GM23338 (cell line): Measurements from ENCODE around the gene GJB3. TPM values are rescaled to one million over a fixed set of nuclear protein-coding genes. Genes with fewer than 3 reads are reported as not detected.

Experiments
- ATAC-seq: fragments of 200-7000 bp; cut with Tn5 transposase; 3 replicates; pipeline ENCODE4 v1.9.1; 2020
- DNase-seq: peaks from one replicate; pipeline ENCODE4 v3.0.0-alpha.2; 2015; ENCODE audit warnings: low spot score
- H2AFZ ChIP-seq: fragments of 200-600 bp; sonication (generic); 2 replicates; pipeline ENCODE4 v1.8.0; 2016; ENCODE audit warnings: antibody characterized with exemption, mild to moderate bottlenecking, moderate library complexity
- H3F3A ChIP-seq: fragments of 200-600 bp; sonication (generic); replicated peaks from 2 replicates; pipeline ENCODE4 v1.8.0; 2017; ENCODE audit warnings: antibody characterized with exemption, mixed run types, low read depth
- H3K27ac ChIP-seq: fragments of 200-600 bp; sonication (generic); 2 replicates; pipeline ENCODE4 v1.6.1; 2016; ENCODE audit warnings: low read depth
- H3K27me3 ChIP-seq: fragments of 200-600 bp; sonication (generic); 2 replicates; pipeline ENCODE4 v1.8.0; 2016; ENCODE audit warnings: mild to moderate bottlenecking, mixed run types, moderate library complexity; ENCODE audit not compliant: insufficient read depth
- H3K36me3 ChIP-seq: fragments of 200-600 bp; sonication (generic); 2 replicates; pipeline ENCODE4 v1.8.0; 2016; ENCODE audit warnings: mild to moderate bottlenecking; ENCODE audit not compliant: insufficient read depth
- H3K4me1 ChIP-seq: fragments of 200-600 bp; sonication (generic); 2 replicates; pipeline ENCODE4 v1.8.0; 2016; ENCODE audit warnings: mild to moderate bottlenecking, moderate library complexity; ENCODE audit not compliant: insufficient read depth
- H3K4me2 ChIP-seq: fragments of 200-600 bp; sonication (generic); 2 replicates; pipeline ENCODE4 v1.7.1; 2017; ENCODE audit warnings: mixed run types
- H3K4me3 ChIP-seq: fragments of 200-600 bp; sonication (generic); 2 replicates; pipeline ENCODE4 v1.6.1; 2016; ENCODE audit warnings: mixed run types
- H3K79me2 ChIP-seq: fragments of 200-600 bp; sonication (generic); replicated peaks from 2 replicates; pipeline ENCODE4 v1.8.0; 2017; ENCODE audit warnings: mild to moderate bottlenecking; ENCODE audit not compliant: insufficient read depth
- H3K9me2 ChIP-seq: fragments of 200-600 bp; sonication (generic); 2 replicates; pipeline ENCODE4 v1.8.0; 2017; ENCODE audit not compliant: insufficient read depth
- H4K20me1 ChIP-seq: fragments of 200-600 bp; sonication (generic); replicated peaks from 2 replicates; pipeline ENCODE4 v1.8.0; 2017; ENCODE audit warnings: mild to moderate bottlenecking; ENCODE audit not compliant: insufficient read depth
- H3K27ac Mint-ChIP-seq: 2 replicates; pipeline ENCODE4 v1.8.0; 2020; ENCODE audit warnings: inconsistent platforms, mild to moderate bottlenecking, moderate library complexity, mixed read lengths
- H3K27me3 Mint-ChIP-seq: 3 replicates; pipeline ENCODE4 v1.8.0; 2022; ENCODE audit warnings: low read depth, mild to moderate bottlenecking, moderate library complexity, mixed read lengths, inconsistent platforms; ENCODE audit not compliant: insufficient read depth, poor library complexity
- H3K36me3 Mint-ChIP-seq: 3 replicates; pipeline ENCODE4 v1.8.0; 2021; ENCODE audit warnings: low read depth, mild to moderate bottlenecking, inconsistent platforms, moderate library complexity, mixed read lengths
- H3K4me1 Mint-ChIP-seq: 3 replicates; pipeline ENCODE4 v1.8.0; 2020; ENCODE audit warnings: mild to moderate bottlenecking, inconsistent platforms, mixed read lengths
- H3K4me3 Mint-ChIP-seq: 3 replicates; pipeline ENCODE4 v1.8.0; 2021; ENCODE audit warnings: moderate library complexity, mild to moderate bottlenecking, inconsistent platforms, mixed read lengths
- H3K9me3 Mint-ChIP-seq: 3 replicates; pipeline ENCODE4 v1.8.0; 2020; ENCODE audit warnings: moderate library complexity, mild to moderate bottlenecking, inconsistent platforms, mixed read lengths
- CREB1 ChIP-seq: fragments of 250-450 bp; sonication (Bioruptor Pico); IDR thresholded peaks from 2 replicates; pipeline ENCODE4 v1.5.0; 2020; ENCODE audit warnings: low read depth, mild to moderate bottlenecking, moderate library complexity
- ETS1 ChIP-seq: IDR thresholded peaks from 2 replicates; pipeline ENCODE4 v1.6.1; 2016; ENCODE audit warnings: antibody characterized with exemption
- EZH2 ChIP-seq: fragments of 200-600 bp; sonication (generic); IDR thresholded peaks from one replicate; pipeline ENCODE4 v1.8.0; 2017; ENCODE audit warnings: antibody characterized with exemption, mild to moderate bottlenecking, low read depth; ENCODE audit not compliant: unreplicated experiment
- EZH2phosphoT487 ChIP-seq: fragments of 200-600 bp; sonication (generic); IDR thresholded peaks from one replicate; pipeline ENCODE4 v1.8.1; 2018; ENCODE audit warnings: antibody characterized with exemption; ENCODE audit not compliant: unreplicated experiment
- JUNB ChIP-seq: IDR thresholded peaks from one replicate; pipeline ENCODE4 v1.6.1; 2016; ENCODE audit warnings: antibody characterized with exemption; ENCODE audit not compliant: unreplicated experiment
- NANOG ChIP-seq: IDR thresholded peaks from 2 replicates; pipeline ENCODE4 v1.6.1; 2016; ENCODE audit warnings: antibody characterized with exemption, borderline replicate concordance
- POLR2AphosphoS5 ChIP-seq: IDR thresholded peaks from 2 replicates; pipeline ENCODE4 v1.6.1; 2016; ENCODE audit warnings: antibody characterized with exemption, low read depth
- STAT1 ChIP-seq: IDR thresholded peaks from one replicate; pipeline ENCODE4 v1.6.1; 2016; ENCODE audit warnings: antibody characterized with exemption; ENCODE audit not compliant: unreplicated experiment
- ZNF114 ChIP-seq: fragments of 250-450 bp; sonication (Bioruptor Pico); IDR thresholded peaks from 2 replicates; pipeline ENCODE4 v1.5.0; 2020; ENCODE audit warnings: mild to moderate bottlenecking, moderate library complexity
- ZNF331 ChIP-seq: fragments of 250-450 bp; sonication (Bioruptor Pico); IDR thresholded peaks from 2 replicates; pipeline ENCODE4 v1.5.0; 2020; ENCODE audit warnings: low read depth, mild to moderate bottlenecking, moderate library complexity
- polyA plus RNA-seq: library from polyadenylated mRNA; unstranded; fragments of >200 nt; fragmentation: Nextera tagmentation; extraction: Ambion mirVana; gene quantifications from 2 replicates; pipeline ENCODE4 v1.2.1, GENCODE V29; 2016
- total RNA-seq: library from RNA; depleted of rRNA; stranded (reverse); fragments of >200 nt; shearing (Covaris generic); gene quantifications from 2 replicates; pipeline ENCODE4 v1.2.3, GENCODE V29; 2014
- TF ChIP-seq, protein P1 (sequence below), 2 experiments: fragments of 200-600 bp in 1 of 2; sonication (generic) in 1 of 2; conservative IDR thresholded peaks; 2 replicates each; pipeline versions ENCODE4 v1.5.1 to v1.6.1; 2016 to 2017; ENCODE audit warnings: antibody characterized with exemption in 2 of 2, low read depth in 2 of 2, mild to moderate bottlenecking in 2 of 2, moderate library complexity in 1 of 2
- TF ChIP-seq, protein P2 (sequence below): IDR thresholded peaks from one replicate; pipeline ENCODE4 v1.6.1; 2018; ENCODE audit warnings: antibody characterized with exemption; ENCODE audit not compliant: unreplicated experiment
- TF ChIP-seq, protein P3 (sequence below): fragments of 250-450 bp; sonication (Bioruptor Pico); IDR thresholded peaks from 2 replicates; pipeline ENCODE4 v1.5.0; 2020; ENCODE audit warnings: mild to moderate bottlenecking, moderate library complexity

Gene GJB3
- total and polyA plus RNA-seq, 2 experiments from 2014 or later: 0.26 to 0.31 TPM

DNA sequence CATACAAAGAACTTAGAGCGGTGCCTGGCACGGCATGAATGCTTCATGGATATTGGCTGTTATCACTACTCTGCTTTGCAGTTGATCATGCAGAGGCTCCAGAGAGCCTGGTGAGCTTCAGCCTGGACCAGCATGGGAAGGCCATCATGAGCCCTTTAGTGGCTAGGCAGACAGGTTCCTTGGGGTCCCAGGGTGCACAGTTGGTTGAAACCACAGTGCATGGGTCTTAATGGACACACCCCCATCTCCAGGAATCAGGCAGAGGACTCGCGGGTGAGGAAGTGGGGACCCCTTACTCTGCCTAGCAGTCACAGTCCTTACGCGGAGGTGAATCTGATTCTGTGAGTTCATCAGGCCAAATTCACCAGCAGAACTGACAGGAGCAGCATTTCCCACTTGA lies 25.1 kb upstream of the GJB3 start:
- ATAC-seq (no peak), DNase-seq (no peak)
- Histone ChIP-seq H3K79me2 (no peaks in the 10 kb centered on the region), H3K9me2 (no peaks in the 10 kb centered on the region), H4K20me1 (no peaks in the 10 kb centered on the region), H3K27ac (no peak overlapping the region), H3K36me3 (no peaks in the 10 kb centered on the region), H3K4me2 (no peak overlapping the region), H3K27me3 (no peaks in the 10 kb centered on the region), H3K4me3 (no peak overlapping the region), H2AFZ (no peak overlapping the region), H3F3A (no peaks in the 10 kb centered on the region), H3K4me1 (no peaks in the 10 kb centered on the region; the same call in 1 of the 2 replicates)
- H3K36me3 Mint-ChIP-seq: no peaks in the 10 kb centered on the region
- H3K4me3 Mint-ChIP-seq: no peak overlapping the region
- peaks cover 10% of the 10 kb centered on the region for H3K27me3 Mint-ChIP-seq
- H3K4me1 Mint-ChIP-seq: peaks cover 9% of the 10 kb centered on the region
- H3K9me3 Mint-ChIP-seq: no peaks in the 10 kb centered on the region
- no peak overlapping the region for H3K27ac Mint-ChIP-seq
- TF ChIP-seq NANOG (no peak), CREB1 (no peak), JUNB (no peak), ETS1 (no peak), EZH2 (no peak), STAT1 (no peak), POLR2AphosphoS5 (no peak), ZNF331 (CRISPR knock-in tag) (no peak), EZH2phosphoT487 (no peak), ZNF114 (CRISPR knock-in tag) (no peak)
- TF ChIP-seq, protein P1, sequence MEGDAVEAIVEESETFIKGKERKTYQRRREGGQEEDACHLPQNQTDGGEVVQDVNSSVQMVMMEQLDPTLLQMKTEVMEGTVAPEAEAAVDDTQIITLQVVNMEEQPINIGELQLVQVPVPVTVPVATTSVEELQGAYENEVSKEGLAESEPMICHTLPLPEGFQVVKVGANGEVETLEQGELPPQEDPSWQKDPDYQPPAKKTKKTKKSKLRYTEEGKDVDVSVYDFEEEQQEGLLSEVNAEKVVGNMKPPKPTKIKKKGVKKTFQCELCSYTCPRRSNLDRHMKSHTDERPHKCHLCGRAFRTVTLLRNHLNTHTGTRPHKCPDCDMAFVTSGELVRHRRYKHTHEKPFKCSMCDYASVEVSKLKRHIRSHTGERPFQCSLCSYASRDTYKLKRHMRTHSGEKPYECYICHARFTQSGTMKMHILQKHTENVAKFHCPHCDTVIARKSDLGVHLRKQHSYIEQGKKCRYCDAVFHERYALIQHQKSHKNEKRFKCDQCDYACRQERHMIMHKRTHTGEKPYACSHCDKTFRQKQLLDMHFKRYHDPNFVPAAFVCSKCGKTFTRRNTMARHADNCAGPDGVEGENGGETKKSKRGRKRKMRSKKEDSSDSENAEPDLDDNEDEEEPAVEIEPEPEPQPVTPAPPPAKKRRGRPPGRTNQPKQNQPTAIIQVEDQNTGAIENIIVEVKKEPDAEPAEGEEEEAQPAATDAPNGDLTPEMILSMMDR (conservative IDR thresholded peaks at IDR 0.05; ENCODE audit: low read depth in 2 of 2): no peak
- TF ChIP-seq, protein P2, sequence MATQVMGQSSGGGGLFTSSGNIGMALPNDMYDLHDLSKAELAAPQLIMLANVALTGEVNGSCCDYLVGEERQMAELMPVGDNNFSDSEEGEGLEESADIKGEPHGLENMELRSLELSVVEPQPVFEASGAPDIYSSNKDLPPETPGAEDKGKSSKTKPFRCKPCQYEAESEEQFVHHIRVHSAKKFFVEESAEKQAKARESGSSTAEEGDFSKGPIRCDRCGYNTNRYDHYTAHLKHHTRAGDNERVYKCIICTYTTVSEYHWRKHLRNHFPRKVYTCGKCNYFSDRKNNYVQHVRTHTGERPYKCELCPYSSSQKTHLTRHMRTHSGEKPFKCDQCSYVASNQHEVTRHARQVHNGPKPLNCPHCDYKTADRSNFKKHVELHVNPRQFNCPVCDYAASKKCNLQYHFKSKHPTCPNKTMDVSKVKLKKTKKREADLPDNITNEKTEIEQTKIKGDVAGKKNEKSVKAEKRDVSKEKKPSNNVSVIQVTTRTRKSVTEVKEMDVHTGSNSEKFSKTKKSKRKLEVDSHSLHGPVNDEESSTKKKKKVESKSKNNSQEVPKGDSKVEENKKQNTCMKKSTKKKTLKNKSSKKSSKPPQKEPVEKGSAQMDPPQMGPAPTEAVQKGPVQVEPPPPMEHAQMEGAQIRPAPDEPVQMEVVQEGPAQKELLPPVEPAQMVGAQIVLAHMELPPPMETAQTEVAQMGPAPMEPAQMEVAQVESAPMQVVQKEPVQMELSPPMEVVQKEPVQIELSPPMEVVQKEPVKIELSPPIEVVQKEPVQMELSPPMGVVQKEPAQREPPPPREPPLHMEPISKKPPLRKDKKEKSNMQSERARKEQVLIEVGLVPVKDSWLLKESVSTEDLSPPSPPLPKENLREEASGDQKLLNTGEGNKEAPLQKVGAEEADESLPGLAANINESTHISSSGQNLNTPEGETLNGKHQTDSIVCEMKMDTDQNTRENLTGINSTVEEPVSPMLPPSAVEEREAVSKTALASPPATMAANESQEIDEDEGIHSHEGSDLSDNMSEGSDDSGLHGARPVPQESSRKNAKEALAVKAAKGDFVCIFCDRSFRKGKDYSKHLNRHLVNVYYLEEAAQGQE: no peak
- TF ChIP-seq, protein P3, sequence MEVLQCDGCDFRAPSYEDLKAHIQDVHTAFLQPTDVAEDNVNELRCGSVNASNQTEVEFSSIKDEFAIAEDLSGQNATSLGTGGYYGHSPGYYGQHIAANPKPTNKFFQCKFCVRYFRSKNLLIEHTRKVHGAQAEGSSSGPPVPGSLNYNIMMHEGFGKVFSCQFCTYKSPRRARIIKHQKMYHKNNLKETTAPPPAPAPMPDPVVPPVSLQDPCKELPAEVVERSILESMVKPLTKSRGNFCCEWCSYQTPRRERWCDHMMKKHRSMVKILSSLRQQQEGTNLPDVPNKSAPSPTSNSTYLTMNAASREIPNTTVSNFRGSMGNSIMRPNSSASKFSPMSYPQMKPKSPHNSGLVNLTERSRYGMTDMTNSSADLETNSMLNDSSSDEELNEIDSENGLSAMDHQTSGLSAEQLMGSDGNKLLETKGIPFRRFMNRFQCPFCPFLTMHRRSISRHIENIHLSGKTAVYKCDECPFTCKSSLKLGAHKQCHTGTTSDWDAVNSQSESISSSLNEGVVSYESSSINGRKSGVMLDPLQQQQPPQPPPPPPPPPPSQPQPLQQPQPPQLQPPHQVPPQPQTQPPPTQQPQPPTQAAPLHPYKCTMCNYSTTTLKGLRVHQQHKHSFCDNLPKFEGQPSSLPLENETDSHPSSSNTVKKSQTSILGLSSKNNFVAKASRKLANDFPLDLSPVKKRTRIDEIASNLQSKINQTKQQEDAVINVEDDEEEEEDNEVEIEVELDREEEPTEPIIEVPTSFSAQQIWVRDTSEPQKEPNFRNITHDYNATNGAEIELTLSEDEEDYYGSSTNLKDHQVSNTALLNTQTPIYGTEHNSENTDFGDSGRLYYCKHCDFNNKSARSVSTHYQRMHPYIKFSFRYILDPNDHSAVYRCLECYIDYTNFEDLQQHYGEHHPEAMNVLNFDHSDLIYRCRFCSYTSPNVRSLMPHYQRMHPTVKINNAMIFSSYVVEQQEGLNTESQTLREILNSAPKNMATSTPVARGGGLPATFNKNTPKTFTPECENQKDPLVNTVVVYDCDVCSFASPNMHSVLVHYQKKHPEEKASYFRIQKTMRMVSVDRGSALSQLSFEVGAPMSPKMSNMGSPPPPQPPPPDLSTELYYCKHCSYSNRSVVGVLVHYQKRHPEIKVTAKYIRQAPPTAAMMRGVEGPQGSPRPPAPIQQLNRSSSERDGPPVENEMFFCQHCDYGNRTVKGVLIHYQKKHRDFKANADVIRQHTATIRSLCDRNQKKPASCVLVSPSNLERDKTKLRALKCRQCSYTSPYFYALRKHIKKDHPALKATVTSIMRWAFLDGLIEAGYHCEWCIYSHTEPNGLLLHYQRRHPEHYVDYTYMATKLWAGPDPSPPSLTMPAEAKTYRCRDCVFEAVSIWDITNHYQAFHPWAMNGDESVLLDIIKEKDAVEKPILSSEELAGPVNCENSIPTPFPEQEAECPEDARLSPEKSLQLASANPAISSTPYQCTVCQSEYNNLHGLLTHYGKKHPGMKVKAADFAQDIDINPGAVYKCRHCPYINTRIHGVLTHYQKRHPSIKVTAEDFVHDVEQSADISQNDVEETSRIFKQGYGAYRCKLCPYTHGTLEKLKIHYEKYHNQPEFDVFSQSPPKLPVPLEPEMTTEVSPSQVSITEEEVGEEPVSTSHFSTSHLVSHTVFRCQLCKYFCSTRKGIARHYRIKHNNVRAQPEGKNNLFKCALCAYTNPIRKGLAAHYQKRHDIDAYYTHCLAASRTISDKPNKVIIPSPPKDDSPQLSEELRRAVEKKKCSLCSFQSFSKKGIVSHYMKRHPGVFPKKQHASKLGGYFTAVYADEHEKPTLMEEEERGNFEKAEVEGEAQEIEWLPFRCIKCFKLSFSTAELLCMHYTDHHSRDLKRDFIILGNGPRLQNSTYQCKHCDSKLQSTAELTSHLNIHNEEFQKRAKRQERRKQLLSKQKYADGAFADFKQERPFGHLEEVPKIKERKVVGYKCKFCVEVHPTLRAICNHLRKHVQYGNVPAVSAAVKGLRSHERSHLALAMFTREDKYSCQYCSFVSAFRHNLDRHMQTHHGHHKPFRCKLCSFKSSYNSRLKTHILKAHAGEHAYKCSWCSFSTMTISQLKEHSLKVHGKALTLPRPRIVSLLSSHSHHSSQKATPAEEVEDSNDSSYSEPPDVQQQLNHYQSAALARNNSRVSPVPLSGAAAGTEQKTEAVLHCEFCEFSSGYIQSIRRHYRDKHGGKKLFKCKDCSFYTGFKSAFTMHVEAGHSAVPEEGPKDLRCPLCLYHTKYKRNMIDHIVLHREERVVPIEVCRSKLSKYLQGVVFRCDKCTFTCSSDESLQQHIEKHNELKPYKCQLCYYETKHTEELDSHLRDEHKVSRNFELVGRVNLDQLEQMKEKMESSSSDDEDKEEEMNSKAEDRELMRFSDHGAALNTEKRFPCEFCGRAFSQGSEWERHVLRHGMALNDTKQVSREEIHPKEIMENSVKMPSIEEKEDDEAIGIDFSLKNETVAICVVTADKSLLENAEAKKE: no peak
